Thoracic aorta (tissue), 2 donors: ENCODE measurements around the gene TRIM47. TPM values are rescaled to one million over a fixed set of nuclear protein-coding genes. Genes with fewer than 3 reads are reported as not detected.

Experiments used
- total RNA-seq, 2 donors: library from RNA; depleted of rRNA; stranded (reverse); fragments of >200 nt; gene quantifications; one replicate each; pipeline versions ENCODE4 v1.1.0 to v1.2.3, GENCODE V29; 2016

Gene TRIM47
- total RNA-seq, 2 donors from 2014 or later, result 58.9 to 94.0 TPM

Other genes with a start within 250 kb of the TRIM47 start
- gene SMIM5, start 245.1 kb downstream of the TRIM47 start, total RNA-seq, result under 1 TPM; 0.27 to 0.28 TPM
- 10 to 100 TPM; 12.6 to 29.9 TPM for gene RECQL5, start 211.4 kb downstream of the TRIM47 start, total RNA-seq
- gene SAP30BP, start 211.2 kb downstream of the TRIM47 start, total RNA-seq, result 10 to 100 TPM; 65.1 to 70.4 TPM
- gene ITGB4, start 157.1 kb downstream of the TRIM47 start, total RNA-seq, result 10 to 100 TPM; 11.6 to 21.1 TPM
- gene GALK1, start 113.4 kb downstream of the TRIM47 start, total RNA-seq, result 10 to 100 TPM; 29.6 to 58.3 TPM
- 10 to 100 TPM; 31.0 to 51.7 TPM for gene UNK, start 93.8 kb downstream of the TRIM47 start, total RNA-seq
- 10 to 100 TPM; 13.5 to 36.0 TPM for gene UNC13D, start 34.2 kb downstream of the TRIM47 start, total RNA-seq
- 10 to 100 TPM; 55.8 to 83.1 TPM for gene WBP2, start 23.2 kb downstream of the TRIM47 start, total RNA-seq
- 10 to 100 TPM; 21.4 to 22.6 TPM for gene TRIM65, start 18.4 kb upstream of the TRIM47 start, total RNA-seq
- gene MRPL38, start 26.3 kb upstream of the TRIM47 start, total RNA-seq, result 10 to 100 TPM; 42.4 to 56.2 TPM
- gene FBF1, start 62.5 kb upstream of the TRIM47 start, total RNA-seq, result 1 to 10 TPM; 6.3 to 8.0 TPM
- 10 to 100 TPM; 22.5 to 37.6 TPM for gene ACOX1, start 100.6 kb upstream of the TRIM47 start, total RNA-seq
- gene TEN1, start 100.7 kb upstream of the TRIM47 start, total RNA-seq, result 1 to 10 TPM; 6.0 to 8.1 TPM
- gene CDK3, start 122.3 kb upstream of the TRIM47 start, total RNA-seq, result 1 to 10 TPM; 3.2 to 4.9 TPM
- gene EVPL, start 148.7 kb upstream of the TRIM47 start, total RNA-seq, result 1 to 10 TPM; 1.4 to 1.6 TPM
- 10 to 100 TPM; 19.1 to 39.9 TPM for gene SRP68, start 193.9 kb upstream of the TRIM47 start, total RNA-seq
- 1 to 10 TPM in 1 of 2 donors, not detected in 1; 1.4 TPM for gene GALR2, start 196.2 kb upstream of the TRIM47 start, total RNA-seq
- gene ZACN, start 200.6 kb upstream of the TRIM47 start, total RNA-seq, result not detected
- 10 to 100 TPM; 79.7 to 94.0 TPM for gene EXOC7, start 225.2 kb upstream of the TRIM47 start, total RNA-seq